ENCODE measurements around the gene WDR13.

GRCh38 chrX:48592971-48593370, 4.3 kb upstream of the WDR13 start:
- TF ChIP-seq POLR2A (IDR thresholded peaks at IDR 0.05) = no peak
- no peak for TF ChIP-seq CTCF (IDR thresholded peaks at IDR 0.05)
